H9 (cell line): ENCODE data around the gene LIF. TPM values are rescaled to one million over a fixed set of nuclear protein-coding genes. Genes with fewer than 3 reads are reported as not detected.

Source experiments
- DNase-seq: peaks from one replicate; pipeline ENCODE4 v3.0.0-alpha.2; 2017
- H2AFZ ChIP-seq: one replicate; pipeline ENCODE4 v1.6.1; 2013; ENCODE audit warnings: mild to moderate bottlenecking, low read length, control low read depth, moderate library complexity
- H2AK5ac ChIP-seq: 2 replicates; pipeline ENCODE4 v1.6.1; 2013; ENCODE audit warnings: low read length, control low read depth, mixed read lengths; ENCODE audit not compliant: insufficient read length
- H2BK120ac ChIP-seq: one replicate; pipeline ENCODE4 v1.6.1; 2013; ENCODE audit warnings: low read depth, mild to moderate bottlenecking, low read length, control low read depth, inconsistent platforms; ENCODE audit not compliant: poor library complexity, severe bottlenecking
- H2BK12ac ChIP-seq: 2 replicates; pipeline ENCODE4 v1.6.1; 2013; ENCODE audit warnings: low read length, control low read depth, mixed read lengths, low read depth; ENCODE audit not compliant: insufficient read length
- H2BK15ac ChIP-seq: 2 replicates; pipeline ENCODE4 v1.6.1; 2013; ENCODE audit warnings: low read depth, low read length, control low read depth
- H2BK20ac ChIP-seq: one replicate; pipeline ENCODE4 v1.6.1; 2013; ENCODE audit warnings: low read depth, mild to moderate bottlenecking, low read length, control low read depth, inconsistent platforms; ENCODE audit not compliant: poor library complexity, severe bottlenecking
- H2BK5ac ChIP-seq: 2 replicates; pipeline ENCODE4 v1.6.1; 2013; ENCODE audit warnings: low read length, control low read depth, mixed read lengths; ENCODE audit not compliant: insufficient read length
- H3K14ac ChIP-seq: 2 replicates; pipeline ENCODE4 v1.6.1; 2013; ENCODE audit warnings: low read length, control low read depth; ENCODE audit not compliant: insufficient read depth
- H3K18ac ChIP-seq: 2 replicates; pipeline ENCODE4 v1.6.1; 2013; ENCODE audit warnings: low read depth, mild to moderate bottlenecking, mixed read lengths, low read length, control low read depth; ENCODE audit not compliant: insufficient read length
- H3K23ac ChIP-seq: 2 replicates; pipeline ENCODE4 v1.6.1; 2013; ENCODE audit warnings: low read length, control low read depth, mixed read lengths, low read depth; ENCODE audit not compliant: insufficient read length
- H3K23me2 ChIP-seq: 2 replicates; pipeline ENCODE4 v1.6.1; 2013; ENCODE audit warnings: low read depth, mild to moderate bottlenecking, mixed read lengths, low read length, control low read depth; ENCODE audit not compliant: insufficient read length, poor library complexity, severe bottlenecking
- H3K27ac ChIP-seq: 2 replicates; pipeline ENCODE4 v1.5.1; 2013; ENCODE audit warnings: low read length, control low read depth, mixed read lengths, low read depth; ENCODE audit not compliant: insufficient read length
- H3K27me3 ChIP-seq: 2 replicates; pipeline ENCODE4 v1.6.1; 2013; ENCODE audit warnings: low read length, control low read depth, inconsistent platforms; ENCODE audit not compliant: insufficient read depth
- H3K4ac ChIP-seq: 2 replicates; pipeline ENCODE4 v1.6.1; 2013; ENCODE audit warnings: low read depth, mild to moderate bottlenecking, control low read depth, inconsistent platforms, low read length, moderate library complexity
- H3K4me1 ChIP-seq: 2 replicates; pipeline ENCODE4 v1.6.1; 2013; ENCODE audit warnings: low read length, control low read depth, inconsistent platforms; ENCODE audit not compliant: insufficient read depth
- H3K4me2 ChIP-seq: 2 replicates; pipeline ENCODE4 v1.6.1; 2013; ENCODE audit warnings: low read length, control low read depth, mixed read lengths; ENCODE audit not compliant: insufficient read length, insufficient read depth
- H3K56ac ChIP-seq: 2 replicates; pipeline ENCODE4 v1.6.1; 2013; ENCODE audit warnings: low read depth, mild to moderate bottlenecking, mixed read lengths, low read length, control low read depth; ENCODE audit not compliant: insufficient read length
- H3K79me1 ChIP-seq: 2 replicates; pipeline ENCODE4 v1.6.1; 2013; ENCODE audit warnings: low read depth, mild to moderate bottlenecking, moderate library complexity, low read length, control low read depth, inconsistent platforms; ENCODE audit not compliant: insufficient read depth, poor library complexity, severe bottlenecking
- H3K79me2 ChIP-seq: 2 replicates; pipeline ENCODE4 v1.6.1; 2013; ENCODE audit warnings: low read length, control low read depth, inconsistent platforms; ENCODE audit not compliant: insufficient read depth
- H3K9ac ChIP-seq: 2 replicates; pipeline ENCODE4 v1.6.1; 2013; ENCODE audit warnings: low read length, control low read depth, mixed read lengths; ENCODE audit not compliant: insufficient read length; ENCODE audit errors: extremely low read depth
- H3K9me3 ChIP-seq: one replicate; pipeline ENCODE4 v1.6.1; 2013; ENCODE audit warnings: low read depth, low read length, inconsistent platforms; ENCODE audit not compliant: control insufficient read depth
- H3T11ph ChIP-seq: one replicate; pipeline ENCODE4 v1.6.1; 2013; ENCODE audit warnings: mild to moderate bottlenecking, low read length, control low read depth, inconsistent platforms
- H4K20me1 ChIP-seq: one replicate; pipeline ENCODE4 v1.6.1; 2013; ENCODE audit not compliant: control insufficient read depth, insufficient read length, insufficient read depth
- H4K5ac ChIP-seq: 2 replicates; pipeline ENCODE4 v1.6.1; 2013; ENCODE audit warnings: low read depth, mild to moderate bottlenecking, mixed read lengths, low read length, control low read depth; ENCODE audit not compliant: insufficient read length
- H4K8ac ChIP-seq: replicated peaks from 2 replicates; pipeline ENCODE4 v1.6.1; 2013; ENCODE audit warnings: low read length, control low read depth, mixed read lengths, low read depth; ENCODE audit not compliant: insufficient read length
- H4K91ac ChIP-seq: 2 replicates; pipeline ENCODE4 v1.6.1; 2013; ENCODE audit warnings: low read depth, mild to moderate bottlenecking, moderate library complexity, mixed read lengths, low read length, control low read depth; ENCODE audit not compliant: insufficient read length
- H3K27ac Mint-ChIP-seq, 3 experiments: 2 replicates in 2 of 3; 3 replicates in 1 of 3; pipeline ENCODE4 v1.8.0; 2020 to 2021; ENCODE audit warnings: mixed read lengths in 3 of 3, mild to moderate bottlenecking in 1 of 3, moderate library complexity in 1 of 3
- H3K27me3 Mint-ChIP-seq: 2 replicates; pipeline ENCODE4 v1.8.0; 2021; ENCODE audit warnings: low read depth, mild to moderate bottlenecking, moderate library complexity, mixed read lengths
- H3K36me3 Mint-ChIP-seq, 3 experiments: 2 replicates in 2 of 3; 3 replicates in 1 of 3; pipeline ENCODE4 v1.8.0; 2020 to 2021; ENCODE audit warnings: low read depth in 3 of 3, mixed read lengths in 3 of 3; ENCODE audit not compliant: insufficient read depth in 1 of 3
- H3K4me1 Mint-ChIP-seq, 2 experiments: 2 replicates each; pipeline ENCODE4 v1.8.0; 2020; ENCODE audit warnings: mixed read lengths in 2 of 2
- H3K4me3 Mint-ChIP-seq, 2 experiments: 2 replicates in 1 of 2; 3 replicates in 1 of 2; pipeline ENCODE4 v1.8.0; 2020 to 2021; ENCODE audit warnings: mild to moderate bottlenecking in 2 of 2, mixed read lengths in 2 of 2, moderate library complexity in 1 of 2
- H3K9me3 Mint-ChIP-seq, 2 experiments: 2 replicates in 1 of 2; 3 replicates in 1 of 2; pipeline ENCODE4 v1.8.0; 2020; ENCODE audit warnings: mild to moderate bottlenecking in 2 of 2, mixed read lengths in 2 of 2, moderate library complexity in 1 of 2
- WGBS: extraction: QIAGEN DNeasy Blood & Tissue Kit; methylation state at CpG from one replicate; pipeline ENCODE4 v1.1.7; 2013; ENCODE audit warnings: missing lambda C conversion rate, low lambda C conversion rate, mixed read lengths; ENCODE audit not compliant: insufficient read length; ENCODE audit errors: extremely low coverage; 5-methylcytosine and 5-hydroxymethylcytosine counted together
- total RNA-seq: library from RNA; stranded (reverse); gene quantifications from 2 replicates; pipeline ENCODE4 v1.2.1, GENCODE V29; 2021
- TF ChIP-seq, protein P1 (sequence below): fragments of 200-600 bp; sonication (generic); conservative IDR thresholded peaks from 3 replicates; pipeline ENCODE4 v1.8.0; 2021; ENCODE audit warnings: antibody characterized with exemption, mild to moderate bottlenecking

LIF gene
- total RNA-seq, 1 experiment from 2014 or later: 6.1 TPM

DNA sequence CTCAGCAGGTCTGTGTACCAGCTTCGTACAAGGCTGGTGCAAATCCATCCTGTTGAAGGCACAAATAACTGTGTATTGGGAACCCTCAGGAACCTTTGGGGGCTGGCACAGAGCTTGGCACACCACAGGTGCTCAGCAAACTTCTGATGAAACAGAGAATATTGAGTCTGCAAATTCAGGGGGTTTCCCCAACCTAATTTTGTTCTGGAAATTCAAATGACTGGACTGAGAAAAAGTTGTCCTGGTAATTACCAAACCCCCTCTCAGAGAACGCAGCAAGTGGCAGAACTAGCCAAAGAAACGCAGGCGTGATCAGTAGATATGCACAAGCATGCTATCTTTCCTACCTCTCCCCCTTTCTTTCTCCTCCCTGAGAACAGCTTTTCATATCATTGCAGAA, 47.6 kb downstream of the LIF start:
- Histone ChIP-seq H2BK120ac (no peak overlapping the region), H3K14ac (no peak overlapping the region), H3K9me3 (no peaks in the 10 kb centered on the region), H2BK5ac (no peak overlapping the region), H2BK20ac (no peak overlapping the region), H2AFZ (no peak overlapping the region), H3K27me3 (no peaks in the 10 kb centered on the region), H3K56ac (no peak overlapping the region), H3K23me2 (peaks cover 3% of the 10 kb centered on the region), H3K79me2 (no peaks in the 10 kb centered on the region), H4K20me1 (no peaks in the 10 kb centered on the region), H3K79me1 (no peaks in the 10 kb centered on the region), H3T11ph (no peak overlapping the region), H3K9ac (no peak overlapping the region), H4K5ac (no peak overlapping the region), H3K27ac (no peak overlapping the region), H2BK15ac (no peak overlapping the region), H3K4ac (no peak overlapping the region), H3K23ac (no peak overlapping the region), H3K4me1 (peaks cover 2% of the 10 kb centered on the region; the same call in 1 of the 2 replicates), H4K8ac (no peak overlapping the region), H4K91ac (no peak overlapping the region), H3K18ac (no peak overlapping the region), H2BK12ac (no peak overlapping the region), H2AK5ac (no peak overlapping the region), H3K4me2 (no peak overlapping the region)
- Mint-ChIP-seq H3K9me3 (no peaks in the 10 kb centered on the region), H3K27ac (no peak overlapping the region; a peak in 1 of 7 replicates), H3K27me3 (no peaks in the 10 kb centered on the region), H3K36me3 (no peaks in the 10 kb centered on the region), H3K4me1 (peaks cover 27 to 30% of the 10 kb centered on the region in 2 experiments), H3K4me3 (no peak overlapping the region)
- WGBS: no CpG with 5 or more reads among the region's 4 CpGs
- peak; percentile 8 for DNase-seq
- TF ChIP-seq, protein P1, sequence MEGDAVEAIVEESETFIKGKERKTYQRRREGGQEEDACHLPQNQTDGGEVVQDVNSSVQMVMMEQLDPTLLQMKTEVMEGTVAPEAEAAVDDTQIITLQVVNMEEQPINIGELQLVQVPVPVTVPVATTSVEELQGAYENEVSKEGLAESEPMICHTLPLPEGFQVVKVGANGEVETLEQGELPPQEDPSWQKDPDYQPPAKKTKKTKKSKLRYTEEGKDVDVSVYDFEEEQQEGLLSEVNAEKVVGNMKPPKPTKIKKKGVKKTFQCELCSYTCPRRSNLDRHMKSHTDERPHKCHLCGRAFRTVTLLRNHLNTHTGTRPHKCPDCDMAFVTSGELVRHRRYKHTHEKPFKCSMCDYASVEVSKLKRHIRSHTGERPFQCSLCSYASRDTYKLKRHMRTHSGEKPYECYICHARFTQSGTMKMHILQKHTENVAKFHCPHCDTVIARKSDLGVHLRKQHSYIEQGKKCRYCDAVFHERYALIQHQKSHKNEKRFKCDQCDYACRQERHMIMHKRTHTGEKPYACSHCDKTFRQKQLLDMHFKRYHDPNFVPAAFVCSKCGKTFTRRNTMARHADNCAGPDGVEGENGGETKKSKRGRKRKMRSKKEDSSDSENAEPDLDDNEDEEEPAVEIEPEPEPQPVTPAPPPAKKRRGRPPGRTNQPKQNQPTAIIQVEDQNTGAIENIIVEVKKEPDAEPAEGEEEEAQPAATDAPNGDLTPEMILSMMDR: no peak
